WTC11 (cell line): Measurements from ENCODE around the gene ARHGAP26. TPM values are rescaled to one million over a fixed set of nuclear protein-coding genes. Genes with fewer than 3 reads are reported as not detected.

Experiments used
- ATAC-seq: fragments of 200-7000 bp; cut with Tn5 transposase; 2 replicates; pipeline ENCODE4 v1.10.0; 2021; ENCODE audit warnings: mild to moderate bottlenecking, moderate library complexity
- CTCF ChIA-PET: fragments of 300-600 bp; sonication (Branson Sonifier 250); formaldehyde crosslinking; loops from one replicate; lab custom pipeline; 2021; ENCODE audit warnings: antibody characterized with exemption; lab: Charles Lee
- POLR2A ChIA-PET: fragments of 350-600 bp; sonication (Branson Sonifier 250); formaldehyde crosslinking; loops from one replicate; lab custom pipeline; 2021; ENCODE audit warnings: antibody characterized with exemption; lab: Charles Lee
- DNase-seq: peaks from one replicate; pipeline ENCODE4 v3.0.0; 2021; ENCODE audit warnings: low spot score
- H3K27ac Mint-ChIP-seq: 2 replicates; pipeline ENCODE4 v1.8.0; 2021; ENCODE audit warnings: mixed read lengths
- H3K27me3 Mint-ChIP-seq: 2 replicates; pipeline ENCODE4 v1.8.0; 2021; ENCODE audit warnings: low read depth, mild to moderate bottlenecking, moderate library complexity, mixed read lengths
- H3K36me3 Mint-ChIP-seq: 2 replicates; pipeline ENCODE4 v1.8.0; 2021; ENCODE audit warnings: mixed read lengths
- H3K4me1 Mint-ChIP-seq: 2 replicates; pipeline ENCODE4 v1.8.0; 2022; ENCODE audit warnings: mixed read lengths
- H3K4me3 Mint-ChIP-seq: 2 replicates; pipeline ENCODE4 v1.8.0; 2021; ENCODE audit warnings: mild to moderate bottlenecking, moderate library complexity, mixed read lengths
- H3K9me3 Mint-ChIP-seq: 2 replicates; pipeline ENCODE4 v1.8.0; 2021; ENCODE audit warnings: mixed read lengths
- ARID4B ChIP-seq: sonication (generic); formaldehyde crosslinking; IDR thresholded peaks from 2 replicates; pipeline ENCODE4 v1.8.0; 2023; ENCODE audit warnings: missing genetic modification reagents, mild to moderate bottlenecking, borderline replicate concordance
- ATF6 ChIP-seq: sonication (generic); formaldehyde crosslinking; IDR thresholded peaks from 2 replicates; pipeline ENCODE4 v1.8.1; 2023; ENCODE audit warnings: mild to moderate bottlenecking, missing genetic modification reagents
- CDX4 ChIP-seq: fragments of 250-450 bp; sonication (Bioruptor Pico); IDR thresholded peaks from 2 replicates; pipeline ENCODE4 v1.9.0; 2021; ENCODE audit warnings: moderate library complexity, mild to moderate bottlenecking, inconsistent platforms, borderline replicate concordance
- CREB1 ChIP-seq: sonication (generic); formaldehyde crosslinking; IDR thresholded peaks from 2 replicates; pipeline ENCODE4 v1.8.0; 2023; ENCODE audit warnings: mild to moderate bottlenecking, missing genetic modification reagents
- CTCF ChIP-seq: fragments of 200-600 bp; IDR thresholded peaks from 2 replicates; pipeline ENCODE4 v1.8.0; 2022; ENCODE audit warnings: antibody characterized with exemption
- ESRRA ChIP-seq: sonication (generic); formaldehyde crosslinking; IDR thresholded peaks from 2 replicates; pipeline ENCODE4 v1.8.1; 2022; ENCODE audit warnings: mild to moderate bottlenecking, missing genetic modification reagents, borderline replicate concordance
- GABPB1 ChIP-seq: sonication (generic); formaldehyde crosslinking; IDR thresholded peaks from 2 replicates; pipeline ENCODE4 v1.8.1; 2023; ENCODE audit warnings: mild to moderate bottlenecking, missing genetic modification reagents
- HMGA2 ChIP-seq: fragments of 250-450 bp; sonication (Bioruptor Pico); IDR thresholded peaks from 2 replicates; pipeline ENCODE4 v1.4.0; 2021; ENCODE audit warnings: mild to moderate bottlenecking, moderate library complexity
- JAZF1 ChIP-seq: fragments of 250-450 bp; sonication (Bioruptor Pico); IDR thresholded peaks from 2 replicates; pipeline ENCODE4 v1.9.0; 2021; ENCODE audit warnings: moderate library complexity, mild to moderate bottlenecking, inconsistent platforms
- RORB ChIP-seq: fragments of 250-450 bp; sonication (Bioruptor Pico); IDR thresholded peaks from 2 replicates; pipeline ENCODE4 v1.9.0; 2021; ENCODE audit warnings: mild to moderate bottlenecking
- ZNF396 ChIP-seq: fragments of 250-450 bp; sonication (Bioruptor Pico); IDR thresholded peaks from 2 replicates; pipeline ENCODE4 v1.8.0; 2021; ENCODE audit warnings: mild to moderate bottlenecking, moderate library complexity, borderline replicate concordance
- ZNF423 ChIP-seq: fragments of 250-450 bp; sonication (Bioruptor Pico); IDR thresholded peaks from 2 replicates; pipeline ENCODE4 v2.1.2; 2022; ENCODE audit warnings: mild to moderate bottlenecking, moderate library complexity
- ZNF671 ChIP-seq: fragments of 250-450 bp; sonication (Bioruptor Pico); IDR thresholded peaks from 2 replicates; pipeline ENCODE4 v1.8.0; 2021; ENCODE audit warnings: mild to moderate bottlenecking
- total RNA-seq: library from RNA; stranded (reverse); gene quantifications from 3 replicates; pipeline ENCODE4 v1.2.3, GENCODE V29; 2021

ARHGAP26 gene
- total RNA-seq, 1 experiment from 2014 or later = 22.3 TPM

- no peak for TF ChIP-seq CDX4 (CRISPR knock-in tag)
- TF ChIP-seq, all 79 proteins: peak for 0
These were observed 488.5 kb downstream of the ARHGAP26 start (continued) for GRCh38 chr5:143258559-143259253.

GRCh38 chr5:143259254-143259605 is 489.1 kb downstream of the ARHGAP26 start:
- Mint-ChIP-seq H3K36me3 (no peaks in the 10 kb centered on the region), H3K4me1 (peaks cover 3% of the 10 kb centered on the region; the same call in 1 of the 2 replicates), H3K9me3 (no peaks in the 10 kb centered on the region), H3K4me3 (no peak overlapping the region), H3K27ac (no peak overlapping the region), H3K27me3 (no peaks in the 10 kb centered on the region)
- ATAC-seq (no peak), DNase-seq (no peak)
- ChIA-PET POLR2A (no interaction called here), CTCF (no interaction called here)
- TF ChIP-seq ZNF423 (no peak), ZNF396 (no peak), JAZF1 (CRISPR knock-in tag) (no peak), CDX4 (CRISPR knock-in tag) (no peak), CREB1 (no peak)

- DNase-seq (no peak), ATAC-seq (no peak)
- Mint-ChIP-seq H3K4me3 (no peak overlapping the region), H3K36me3 (peaks cover 12% of the 10 kb centered on the region), H3K9me3 (peaks cover 15% of the 10 kb centered on the region), H3K4me1 (peaks cover 3% of the 10 kb centered on the region; the same call in 1 of the 2 replicates), H3K27me3 (no peaks in the 10 kb centered on the region), H3K27ac (no peak overlapping the region)
- ChIA-PET CTCF (no interaction called here), POLR2A (no interaction called here)
- no peak for TF ChIP-seq ESRRA (CRISPR knock-in tag)
- no peak for TF ChIP-seq CTCF
- no peak for TF ChIP-seq ZNF671 (CRISPR knock-in tag)
- no peak for TF ChIP-seq HMGA2
- TF ChIP-seq ATF6 (CRISPR knock-in tag) = no peak
These were observed 491.7 kb downstream of the ARHGAP26 start for GRCh38 chr5:143261748-143262392.

- Mint-ChIP-seq H3K4me1 (peaks cover 3% of the 10 kb centered on the region; the same call in 1 of the 2 replicates), H3K36me3 (peaks cover 18% of the 10 kb centered on the region), H3K9me3 (peaks cover 22% of the 10 kb centered on the region), H3K27ac (no peak overlapping the region), H3K4me3 (no peak overlapping the region), H3K27me3 (no peaks in the 10 kb centered on the region)
- DNase-seq (no peak), ATAC-seq (no peak)
- ChIA-PET POLR2A (no interaction called here), CTCF (no interaction called here)
- TF ChIP-seq GABPB1 (CRISPR knock-in tag) = peak; percentile 65
- no peak for TF ChIP-seq RORB (CRISPR knock-in tag)
- TF ChIP-seq ARID4B = no peak
- TF ChIP-seq, all 79 proteins: peak for 1
These were observed 492.4 kb downstream of the ARHGAP26 start for GRCh38 chr5:143262393-143263174.
